ENCODE data around the gene DCLK2.

GRCh38 chr4:150051111-150051510, 27.1 kb upstream of the DCLK2 start:
- TF ChIP-seq USF2 (IDR thresholded peaks at IDR 0.05; ENCODE audit: low read depth, low read length) (no peak), MAFK (IDR thresholded peaks at IDR 0.05; ENCODE audit: low read depth, low read length) (no peak), CTCF (conservative IDR thresholded peaks at IDR 0.05; ENCODE audit: low read depth, low read length) (no peak), SMC3 (IDR thresholded peaks at IDR 0.05; ENCODE audit: low read depth, low read length) (no peak)

Data from IMR-90 (cell line).